Body of pancreas (tissue), 4 donors: Measurements from ENCODE around the gene MYH11. TPM values are rescaled to one million over a fixed set of nuclear protein-coding genes. Genes with fewer than 3 reads are reported as not detected.

Source experiments
- ATAC-seq: fragments of 150-250 bp; one replicate; pipeline ENCODE4 v1.9.1; 2016
- DNase-seq, 4 donors: peaks; one replicate each; pipeline ENCODE4 v3.0.0-alpha.2; 2019
- H3K27ac ChIP-seq, 4 donors: fragments of 200-600 bp; sonication (generic); 1 replicate in 3 of 4; 2 replicates in 1 of 4; pipeline versions ENCODE4 v1.5.1 to v1.6.1; 2016 to 2019; ENCODE audit warnings: mild to moderate bottlenecking in 1 of 4, mixed read lengths in 1 of 4, moderate library complexity in 1 of 4
- H3K27me3 ChIP-seq, 2 donors: fragments of 200-600 bp; sonication (generic); one replicate each; pipeline ENCODE4 v1.6.0; 2016; ENCODE audit warnings: mild to moderate bottlenecking in 1 of 2
- H3K36me3 ChIP-seq, 2 donors: fragments of 200-600 bp; sonication (generic); replicated peaks in 1 of 2; 2 replicates each; pipeline ENCODE4 v1.5.1; 2016; ENCODE audit warnings: low read depth in 2 of 2; ENCODE audit not compliant: insufficient read depth in 1 of 2
- H3K4me1 ChIP-seq: fragments of 200-600 bp; sonication (generic); one replicate; pipeline ENCODE4 v1.6.0; 2016
- H3K4me3 ChIP-seq, 2 donors: fragments of 200-600 bp; sonication (generic); 1 replicate in 1 of 2; 2 replicates in 1 of 2; pipeline ENCODE4 v1.5.1; 2016 to 2019
- H3K9me3 ChIP-seq, 3 donors: fragments of 200-600 bp; sonication (generic); 1 replicate in 2 of 3; 2 replicates in 1 of 3; pipeline ENCODE4 v1.5.1; 2016
- POLR2A ChIP-seq, 3 donors: fragments of 450-650 bp; IDR thresholded peaks; one replicate each; pipeline ENCODE4 v1.6.1; 2016; ENCODE audit warnings: antibody characterized with exemption in 3 of 3, mild to moderate bottlenecking in 2 of 3
- WGBS, 2 donors: methylation state at CpG; one replicate each; pipeline ENCODE4 v1.1.5; 2017; 5-methylcytosine and 5-hydroxymethylcytosine counted together
- intact Hi-C: fragments of 100-400 bp; cut with DNase I; formaldehyde crosslinking; loops from one replicate; pipeline ENCODE4 v1.15.1; 2023
- total RNA-seq, 2 donors: library from RNA; depleted of rRNA; stranded (reverse); fragments of >200 nt; gene quantifications; one replicate each; pipeline ENCODE4 v1.1.0, GENCODE V29; 2016
- TF ChIP-seq, protein P1 (sequence below), 7 experiments: fragments of 450-650 bp in 4 of 7; fragments of 200-600 bp in 3 of 7; sonication (generic) in 3 of 7; IDR thresholded peaks; one replicate each; pipeline ENCODE4 v1.5.1; 2016 to 2019; ENCODE audit warnings: antibody characterized with exemption in 7 of 7

The MYH11 gene
- total RNA-seq, 2 donors from 2014 or later, result 14.2 to 19.7 TPM

- intact Hi-C loops, result no loop called here
- H3K4me1 ChIP-seq, result no peaks in the 10 kb centered on the region
- no peak overlapping the region for H3K27ac ChIP-seq
- H3K36me3 ChIP-seq, result no peaks in the 10 kb centered on the region
- DNase-seq (no peak), ATAC-seq (no peak)
- no peak overlapping the region for H3K4me3 ChIP-seq
- WGBS, 2 donors, result 57 to 67% methylated on average over 13 of the region's 13 CpGs
- no peaks in the 10 kb centered on the region for H3K27me3 ChIP-seq
- H3K9me3 ChIP-seq, result no peaks in the 10 kb centered on the region
- TF ChIP-seq, protein P1, sequence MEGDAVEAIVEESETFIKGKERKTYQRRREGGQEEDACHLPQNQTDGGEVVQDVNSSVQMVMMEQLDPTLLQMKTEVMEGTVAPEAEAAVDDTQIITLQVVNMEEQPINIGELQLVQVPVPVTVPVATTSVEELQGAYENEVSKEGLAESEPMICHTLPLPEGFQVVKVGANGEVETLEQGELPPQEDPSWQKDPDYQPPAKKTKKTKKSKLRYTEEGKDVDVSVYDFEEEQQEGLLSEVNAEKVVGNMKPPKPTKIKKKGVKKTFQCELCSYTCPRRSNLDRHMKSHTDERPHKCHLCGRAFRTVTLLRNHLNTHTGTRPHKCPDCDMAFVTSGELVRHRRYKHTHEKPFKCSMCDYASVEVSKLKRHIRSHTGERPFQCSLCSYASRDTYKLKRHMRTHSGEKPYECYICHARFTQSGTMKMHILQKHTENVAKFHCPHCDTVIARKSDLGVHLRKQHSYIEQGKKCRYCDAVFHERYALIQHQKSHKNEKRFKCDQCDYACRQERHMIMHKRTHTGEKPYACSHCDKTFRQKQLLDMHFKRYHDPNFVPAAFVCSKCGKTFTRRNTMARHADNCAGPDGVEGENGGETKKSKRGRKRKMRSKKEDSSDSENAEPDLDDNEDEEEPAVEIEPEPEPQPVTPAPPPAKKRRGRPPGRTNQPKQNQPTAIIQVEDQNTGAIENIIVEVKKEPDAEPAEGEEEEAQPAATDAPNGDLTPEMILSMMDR (IDR thresholded peaks at IDR 0.05), result no peak
- TF ChIP-seq POLR2A (IDR thresholded peaks at IDR 0.05), result no peak
These were observed 74.1 kb downstream of the MYH11 start for GRCh38 chr16:15782573-15783365.

- H3K9me3 ChIP-seq, result no peaks in the 10 kb centered on the region
- no peak for DNase-seq
- ATAC-seq, result no peak
- no peaks in the 10 kb centered on the region for H3K4me1 ChIP-seq
- H3K4me3 ChIP-seq, result no peak overlapping the region
- intact Hi-C loops, result no loop called here
- no peaks in the 10 kb centered on the region for H3K27me3 ChIP-seq
- no peak overlapping the region for H3K27ac ChIP-seq
- 92% methylated on average over 3 of the region's 3 CpGs for WGBS, 2 donors
- TF ChIP-seq POLR2A (IDR thresholded peaks at IDR 0.05), result no peak
- TF ChIP-seq, protein P1 (IDR thresholded peaks at IDR 0.05), result no peak
- no peaks in the 10 kb centered on the region for H3K36me3 ChIP-seq
These were observed 75.2 kb downstream of the MYH11 start for GRCh38 chr16:15781650-15782049.

DNA sequence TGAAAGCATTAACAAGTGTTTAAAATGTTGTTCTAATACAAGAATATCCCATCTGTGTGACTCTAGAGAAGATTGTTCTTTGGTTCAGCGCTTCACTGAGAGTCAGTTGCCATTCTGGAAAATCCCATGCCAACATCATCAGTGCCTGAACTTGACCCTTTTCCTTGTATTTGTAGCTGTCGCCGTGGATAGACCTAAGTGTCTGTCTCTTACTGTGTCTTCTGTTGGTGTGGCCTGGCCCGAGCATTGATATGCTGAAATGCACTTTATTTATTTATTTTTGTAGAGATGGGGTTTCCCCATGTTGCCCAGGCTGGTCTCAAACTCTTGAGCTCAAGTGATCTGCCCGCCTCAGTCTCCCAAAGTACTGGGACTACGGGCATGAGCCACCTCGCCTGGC is 76.0 kb downstream of the MYH11 start:
- H3K9me3 ChIP-seq, result no peaks in the 10 kb centered on the region
- no peaks in the 10 kb centered on the region for H3K27me3 ChIP-seq
- no peak overlapping the region for H3K4me3 ChIP-seq
- 80 to 87% methylated on average over 7 of the region's 7 CpGs for WGBS, 2 donors
- no peaks in the 10 kb centered on the region for H3K4me1 ChIP-seq
- H3K27ac ChIP-seq, result no peak overlapping the region
- ATAC-seq (no peak), DNase-seq (no peak)
- intact Hi-C loops, result no loop called here
- no peaks in the 10 kb centered on the region for H3K36me3 ChIP-seq
- TF ChIP-seq POLR2A (IDR thresholded peaks at IDR 0.05), result no peak
- TF ChIP-seq, protein P1 (IDR thresholded peaks at IDR 0.05), result no peak

DNA sequence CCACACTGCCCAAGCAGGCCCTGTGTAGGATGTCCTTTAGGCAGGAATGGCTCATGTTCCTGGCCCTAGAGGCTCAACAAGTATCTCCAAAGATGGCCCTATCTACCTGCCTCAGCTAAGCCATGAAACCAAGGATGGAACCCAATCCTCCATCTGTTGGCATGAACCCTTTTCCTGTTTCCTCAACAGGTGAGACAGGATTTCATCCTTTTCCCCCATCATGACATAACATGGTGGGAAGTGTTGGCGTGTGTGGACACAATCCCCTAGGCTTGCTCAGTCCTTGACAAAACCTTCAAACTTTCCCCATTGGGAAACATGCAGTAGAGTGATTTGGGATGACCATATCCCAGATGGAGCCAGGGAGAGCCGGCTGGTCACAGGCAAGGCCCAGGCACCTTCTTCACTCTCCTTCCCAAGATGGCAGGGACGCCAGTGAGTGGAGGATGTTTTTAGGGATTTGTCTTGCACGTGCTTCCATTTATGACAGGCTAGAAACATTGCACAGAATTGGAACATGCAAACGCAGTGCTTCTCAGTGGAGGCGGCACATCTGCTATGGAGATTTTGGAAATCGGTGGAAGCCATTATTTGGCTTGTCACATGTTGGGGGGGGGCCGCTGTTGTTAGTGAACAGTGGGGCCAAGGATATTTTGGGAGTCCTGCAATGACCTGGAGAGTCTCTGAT is 77.0 kb downstream of the MYH11 start:
- H3K4me3 ChIP-seq, result no peak overlapping the region
- no peaks in the 10 kb centered on the region for H3K27me3 ChIP-seq
- no peak for ATAC-seq
- no peaks in the 10 kb centered on the region for H3K9me3 ChIP-seq
- no peak overlapping the region for H3K27ac ChIP-seq
- TF ChIP-seq, protein P1 (IDR thresholded peaks at IDR 0.05), result no peak
- TF ChIP-seq POLR2A (IDR thresholded peaks at IDR 0.05), result no peak
- DNase-seq, result no peak
- H3K36me3 ChIP-seq, result no peaks in the 10 kb centered on the region
- 89 to 93% methylated on average over 8 of the region's 8 CpGs for WGBS, 2 donors
- no peaks in the 10 kb centered on the region for H3K4me1 ChIP-seq
- intact Hi-C loops, result no loop called here
